HG02763 (cell line): ENCODE measurements around the gene LARP1.
"Not testable (repeated sequence)": the region's sequence is repeated elsewhere in the genome, so short reads cannot be mapped to it uniquely, and the experiment has no call there.

Source experiments
- ATAC-seq: cut with Tn5 transposase; IDR thresholded peaks from one replicate; pipeline ENCODE4 v1.9.1; 2021; ENCODE audit warnings: mild to moderate bottlenecking, moderate library complexity; ENCODE audit not compliant: unreplicated experiment

Gene LARP1

GRCh38 chr5:154759868-154760267 lies 4.7 kb downstream of the LARP1 start:
- not testable (repeated sequence) for ATAC-seq

GRCh38 chr5:154761046-154761736 lies 6.0 kb downstream of the LARP1 start:
- ATAC-seq: peak; percentile 39

- ATAC-seq: no peak
Measured at GRCh38 chr5:154762261-154762660, 7.1 kb downstream of the LARP1 start.

GRCh38 chr5:154762700-154763099 lies 7.5 kb downstream of the LARP1 start:
- ATAC-seq: no peak

GRCh38 chr5:154764967-154765366 lies 9.8 kb downstream of the LARP1 start:
- ATAC-seq: no peak

- ATAC-seq: no peak
Measured at GRCh38 chr5:154765396-154765925, 10.3 kb downstream of the LARP1 start.

GRCh38 chr5:154766558-154767281 lies 11.5 kb downstream of the LARP1 start:
- no peak for ATAC-seq

GRCh38 chr5:154767576-154767975 lies 12.4 kb downstream of the LARP1 start:
- ATAC-seq: no peak

- no peak for ATAC-seq
Measured at GRCh38 chr5:154768207-154768606, 13.0 kb downstream of the LARP1 start.

- ATAC-seq: no peak
Measured at GRCh38 chr5:154770111-154770510, 14.9 kb downstream of the LARP1 start.

GRCh38 chr5:154771383-154771901 lies 16.3 kb downstream of the LARP1 start:
- no peak for ATAC-seq

GRCh38 chr5:154773326-154773725 lies 18.1 kb downstream of the LARP1 start:
- no peak for ATAC-seq

GRCh38 chr5:154776167-154776566 lies 21.0 kb downstream of the LARP1 start:
- ATAC-seq: no peak

- no peak for ATAC-seq
Measured at GRCh38 chr5:154778534-154778933, 23.4 kb downstream of the LARP1 start.

- no peak for ATAC-seq
Measured at GRCh38 chr5:154779105-154779504, 23.9 kb downstream of the LARP1 start.

- no peak for ATAC-seq
Measured at GRCh38 chr5:154780128-154780527, 25.0 kb downstream of the LARP1 start.

- ATAC-seq: peak; percentile 32
Measured at GRCh38 chr5:154782326-154782725, 27.1 kb downstream of the LARP1 start.

- no peak for ATAC-seq
Measured at GRCh38 chr5:154782812-154783592, 27.8 kb downstream of the LARP1 start.

GRCh38 chr5:154783774-154784460 lies 28.7 kb downstream of the LARP1 start:
- ATAC-seq: peak; percentile 43

GRCh38 chr5:154784856-154785255 lies 29.7 kb downstream of the LARP1 start:
- ATAC-seq: no peak

GRCh38 chr5:154786414-154786813 lies 31.2 kb downstream of the LARP1 start:
- ATAC-seq: no peak
